Measurements from ENCODE around the gene TFAM.

- TF ChIP-seq JUND (IDR thresholded peaks at IDR 0.05) = no peak
- TF ChIP-seq YY1 (IDR thresholded peaks at IDR 0.05; ENCODE audit: low read depth) = no peak
- TF ChIP-seq CTCF (IDR thresholded peaks at IDR 0.05) = no peak
- no peak for TF ChIP-seq USF2 (IDR thresholded peaks at IDR 0.05; ENCODE audit: borderline replicate concordance, low read depth, low read length)
- TF ChIP-seq TAF1 (IDR thresholded peaks at IDR 0.05; ENCODE audit: borderline replicate concordance, low read depth, low read length) = no peak
- TF ChIP-seq POLR2AphosphoS5 (IDR thresholded peaks at IDR 0.05; ENCODE audit: low read depth, low read length) = no peak
- no peak for TF ChIP-seq SIN3A (IDR thresholded peaks at IDR 0.05; ENCODE audit: borderline replicate concordance, low read depth, low read length)
- no peak for TF ChIP-seq EP300 (IDR thresholded peaks at IDR 0.05; ENCODE audit: borderline replicate concordance in 1 of 2, low read depth in 1 of 2, low read length in 1 of 2)
- TF ChIP-seq SMC3 (IDR thresholded peaks at IDR 0.05; ENCODE audit: low read depth, low read length) = no peak
- TF ChIP-seq MAX (IDR thresholded peaks at IDR 0.05; ENCODE audit: low read depth) = no peak
- TF ChIP-seq EZH2phosphoT487 (IDR thresholded peaks at IDR 0.05; ENCODE audit: borderline replicate concordance, low read depth) = no peak
Observed at GRCh38 chr10:58350619-58351323, 34.4 kb upstream of the TFAM start.
